Stomach (tissue), 4 donors: ENCODE data around the gene TMEM43.

Experiments used
- CTCF ChIP-seq, 7 experiments: fragments of 450-650 bp in 4 of 7; fragments of 200-600 bp in 3 of 7; sonication (generic) in 3 of 7; IDR thresholded peaks; one replicate each; pipeline ENCODE4 v1.5.1; 2016 to 2019; ENCODE audit warnings: antibody characterized with exemption in 7 of 7, control low read depth in 2 of 7, mild to moderate bottlenecking in 1 of 7
- POLR2A ChIP-seq, 4 donors: fragments of 450-650 bp; IDR thresholded peaks; one replicate each; pipeline ENCODE4 v1.6.1; 2016; ENCODE audit warnings: antibody characterized with exemption in 4 of 4, control low read depth in 2 of 4, mild to moderate bottlenecking in 1 of 4, moderate library complexity in 1 of 4

DNA sequence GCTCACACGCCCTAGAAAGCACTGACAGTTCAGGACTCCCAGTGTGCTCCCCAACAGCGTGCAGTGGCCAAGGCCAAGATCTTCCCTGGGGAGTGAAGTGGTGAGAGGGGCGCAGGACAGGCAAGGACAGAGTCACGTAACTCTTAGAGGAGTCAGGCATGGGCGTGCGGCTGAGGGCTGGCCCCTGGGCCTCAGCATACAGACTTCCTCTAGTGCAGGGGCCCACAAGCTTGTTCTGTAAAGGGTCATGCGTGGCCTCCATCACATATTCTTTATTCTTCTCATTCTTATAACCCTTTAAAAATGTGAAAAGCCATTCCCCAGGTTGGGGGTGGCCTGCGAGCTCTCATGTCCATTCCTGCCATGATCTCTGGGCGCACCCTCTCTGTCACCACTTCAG lies 25.2 kb downstream of the TMEM43 start:
- TF ChIP-seq CTCF (IDR thresholded peaks at IDR 0.05) (no peak), POLR2A (IDR thresholded peaks at IDR 0.05) (no peak)
